PFSK-1 (cell line): Measurements from ENCODE around the gene XKRX.

Experiments
- FOXP2 ChIP-seq: optimal IDR thresholded peaks from 2 replicates; pipeline ENCODE3; 2011; ENCODE audit warnings: borderline replicate concordance, control low read depth, inconsistent platforms; ENCODE audit not compliant: insufficient read depth; ENCODE audit errors: extremely low read length, extremely low read depth
- POLR2AphosphoS5 ChIP-seq: IDR thresholded peaks from 2 replicates; pipeline ENCODE4 v1.6.1; 2012; ENCODE audit warnings: low read depth, mild to moderate bottlenecking, control low read depth, low read length, moderate library complexity
- REST ChIP-seq, 2 experiments: IDR thresholded peaks; 2 replicates each; pipeline versions ENCODE4 v1.6.1 to v1.8.0; 2011 to 2012; ENCODE audit warnings: low read depth in 2 of 2, low read length in 2 of 2, control low read depth in 1 of 2, inconsistent platforms in 1 of 2, mild to moderate bottlenecking in 1 of 2, moderate library complexity in 1 of 2; ENCODE audit not compliant: insufficient read depth in 1 of 2
- SIN3A ChIP-seq: IDR thresholded peaks from 2 replicates; pipeline ENCODE4 v1.6.1; 2012; ENCODE audit warnings: mild to moderate bottlenecking, low read length, moderate library complexity, borderline replicate concordance; ENCODE audit not compliant: insufficient read depth
- TAF1 ChIP-seq: IDR thresholded peaks from 2 replicates; pipeline ENCODE4 v1.6.1; 2012; ENCODE audit warnings: low read length, control low read depth, borderline replicate concordance; ENCODE audit not compliant: insufficient read depth

- TF ChIP-seq POLR2AphosphoS5: no peak
- no peak for TF ChIP-seq TAF1
- TF ChIP-seq REST (IDR thresholded peaks at IDR 0.05; ENCODE audit: insufficient read depth in 1 of 2, low read depth in 2 of 2, low read length in 2 of 2): no peak
- no peak for TF ChIP-seq SIN3A
- no peak for TF ChIP-seq FOXP2
Measured at GRCh38 chrX:100895365-100896075, 33.2 kb downstream of the XKRX start.
